ENCODE data around the gene FOSB.

GRCh38 chr19:45507872-45508416 is 40.1 kb downstream of the FOSB start:
- TF ChIP-seq RAD21 (IDR thresholded peaks at IDR 0.05) (no peak), JUND (IDR thresholded peaks at IDR 0.05) (no peak), TAF1 (conservative IDR thresholded peaks at IDR 0.05) (no peak), SP1 (IDR thresholded peaks at IDR 0.05) (no peak), ZBTB33 (IDR thresholded peaks at IDR 0.05) (no peak), FOXA1 (IDR thresholded peaks at IDR 0.05) (no peak), EGR1 (IDR thresholded peaks at IDR 0.05; ENCODE audit: low read depth in 2 of 2) (no peak)
- TF ChIP-seq, protein P1, sequence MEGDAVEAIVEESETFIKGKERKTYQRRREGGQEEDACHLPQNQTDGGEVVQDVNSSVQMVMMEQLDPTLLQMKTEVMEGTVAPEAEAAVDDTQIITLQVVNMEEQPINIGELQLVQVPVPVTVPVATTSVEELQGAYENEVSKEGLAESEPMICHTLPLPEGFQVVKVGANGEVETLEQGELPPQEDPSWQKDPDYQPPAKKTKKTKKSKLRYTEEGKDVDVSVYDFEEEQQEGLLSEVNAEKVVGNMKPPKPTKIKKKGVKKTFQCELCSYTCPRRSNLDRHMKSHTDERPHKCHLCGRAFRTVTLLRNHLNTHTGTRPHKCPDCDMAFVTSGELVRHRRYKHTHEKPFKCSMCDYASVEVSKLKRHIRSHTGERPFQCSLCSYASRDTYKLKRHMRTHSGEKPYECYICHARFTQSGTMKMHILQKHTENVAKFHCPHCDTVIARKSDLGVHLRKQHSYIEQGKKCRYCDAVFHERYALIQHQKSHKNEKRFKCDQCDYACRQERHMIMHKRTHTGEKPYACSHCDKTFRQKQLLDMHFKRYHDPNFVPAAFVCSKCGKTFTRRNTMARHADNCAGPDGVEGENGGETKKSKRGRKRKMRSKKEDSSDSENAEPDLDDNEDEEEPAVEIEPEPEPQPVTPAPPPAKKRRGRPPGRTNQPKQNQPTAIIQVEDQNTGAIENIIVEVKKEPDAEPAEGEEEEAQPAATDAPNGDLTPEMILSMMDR (IDR thresholded peaks at IDR 0.05; ENCODE audit: low read depth, low read length, missing input control): no peak
- TF ChIP-seq, protein P2, sequence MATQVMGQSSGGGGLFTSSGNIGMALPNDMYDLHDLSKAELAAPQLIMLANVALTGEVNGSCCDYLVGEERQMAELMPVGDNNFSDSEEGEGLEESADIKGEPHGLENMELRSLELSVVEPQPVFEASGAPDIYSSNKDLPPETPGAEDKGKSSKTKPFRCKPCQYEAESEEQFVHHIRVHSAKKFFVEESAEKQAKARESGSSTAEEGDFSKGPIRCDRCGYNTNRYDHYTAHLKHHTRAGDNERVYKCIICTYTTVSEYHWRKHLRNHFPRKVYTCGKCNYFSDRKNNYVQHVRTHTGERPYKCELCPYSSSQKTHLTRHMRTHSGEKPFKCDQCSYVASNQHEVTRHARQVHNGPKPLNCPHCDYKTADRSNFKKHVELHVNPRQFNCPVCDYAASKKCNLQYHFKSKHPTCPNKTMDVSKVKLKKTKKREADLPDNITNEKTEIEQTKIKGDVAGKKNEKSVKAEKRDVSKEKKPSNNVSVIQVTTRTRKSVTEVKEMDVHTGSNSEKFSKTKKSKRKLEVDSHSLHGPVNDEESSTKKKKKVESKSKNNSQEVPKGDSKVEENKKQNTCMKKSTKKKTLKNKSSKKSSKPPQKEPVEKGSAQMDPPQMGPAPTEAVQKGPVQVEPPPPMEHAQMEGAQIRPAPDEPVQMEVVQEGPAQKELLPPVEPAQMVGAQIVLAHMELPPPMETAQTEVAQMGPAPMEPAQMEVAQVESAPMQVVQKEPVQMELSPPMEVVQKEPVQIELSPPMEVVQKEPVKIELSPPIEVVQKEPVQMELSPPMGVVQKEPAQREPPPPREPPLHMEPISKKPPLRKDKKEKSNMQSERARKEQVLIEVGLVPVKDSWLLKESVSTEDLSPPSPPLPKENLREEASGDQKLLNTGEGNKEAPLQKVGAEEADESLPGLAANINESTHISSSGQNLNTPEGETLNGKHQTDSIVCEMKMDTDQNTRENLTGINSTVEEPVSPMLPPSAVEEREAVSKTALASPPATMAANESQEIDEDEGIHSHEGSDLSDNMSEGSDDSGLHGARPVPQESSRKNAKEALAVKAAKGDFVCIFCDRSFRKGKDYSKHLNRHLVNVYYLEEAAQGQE (IDR thresholded peaks at IDR 0.05): peak; percentile 37
- TF ChIP-seq, protein P3, sequence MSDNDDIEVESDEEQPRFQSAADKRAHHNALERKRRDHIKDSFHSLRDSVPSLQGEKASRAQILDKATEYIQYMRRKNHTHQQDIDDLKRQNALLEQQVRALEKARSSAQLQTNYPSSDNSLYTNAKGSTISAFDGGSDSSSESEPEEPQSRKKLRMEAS (IDR thresholded peaks at IDR 0.05): no peak

All from liver (tissue), 3 donors.